Kidney epithelial cell (primary cell): ENCODE data around the gene FGF12. TPM values are rescaled to one million over a fixed set of nuclear protein-coding genes. Genes with fewer than 3 reads are reported as not detected.

Experiments
- DNase-seq: peaks from one replicate; pipeline ENCODE4 v3.0.0-alpha.2; 2010; ENCODE audit warnings: low read depth
- H3K27me3 ChIP-seq: 2 replicates; pipeline ENCODE4 v1.6.0; 2011; ENCODE audit warnings: low read length; ENCODE audit not compliant: control insufficient read depth, insufficient read depth
- H3K36me3 ChIP-seq: 2 replicates; pipeline ENCODE4 v1.5.1; 2011; ENCODE audit warnings: low read length; ENCODE audit not compliant: control insufficient read depth, insufficient read depth
- H3K4me3 ChIP-seq: 2 replicates; pipeline ENCODE4 v1.5.1; 2011; ENCODE audit warnings: low read depth, mild to moderate bottlenecking, control low read depth, low read length
- CTCF ChIP-seq: IDR thresholded peaks from 2 replicates; pipeline ENCODE4 v1.5.1; 2011; ENCODE audit warnings: mild to moderate bottlenecking, moderate library complexity, low read length, control low read depth, inconsistent platforms; ENCODE audit not compliant: insufficient read depth, poor library complexity, severe bottlenecking
- total RNA-seq: library from RNA; depleted of rRNA; stranded (reverse); fragments of >200 nt; gene quantifications from 2 replicates; pipeline ENCODE4 v1.2.3, GENCODE V29; 2015

Gene FGF12
- total RNA-seq, 1 donor from 2014 or later, result 3.2 TPM

GRCh38 chr3:192258721-192259120 is 468.6 kb downstream of the FGF12 start:
- TF ChIP-seq CTCF, result no peak
- Histone ChIP-seq H3K27me3 (no peaks in the 10 kb centered on the region), H3K36me3 (no peaks in the 10 kb centered on the region), H3K4me3 (no peak overlapping the region)
- no peak for DNase-seq

- no peak overlapping the region for H3K4me3 ChIP-seq
- no peaks in the 10 kb centered on the region for H3K36me3 ChIP-seq
- no peak for TF ChIP-seq CTCF
- no peaks in the 10 kb centered on the region for H3K27me3 ChIP-seq
- no peak for DNase-seq
These were observed 471.5 kb downstream of the FGF12 start for GRCh38 chr3:192255839-192256238.

GRCh38 chr3:192253138-192253887 is 474.0 kb downstream of the FGF12 start:
- Histone ChIP-seq H3K27me3 (no peaks in the 10 kb centered on the region), H3K4me3 (no peak overlapping the region), H3K36me3 (no peaks in the 10 kb centered on the region)
- no peak for TF ChIP-seq CTCF
- no peak for DNase-seq

- no peaks in the 10 kb centered on the region for H3K27me3 ChIP-seq
- DNase-seq, result no peak
- TF ChIP-seq CTCF, result no peak
- H3K36me3 ChIP-seq, result no peaks in the 10 kb centered on the region
- H3K4me3 ChIP-seq, result no peak overlapping the region
These were observed 477.8 kb downstream of the FGF12 start for GRCh38 chr3:192249516-192249915.

- Histone ChIP-seq H3K27me3 (no peaks in the 10 kb centered on the region), H3K4me3 (no peak overlapping the region), H3K36me3 (no peaks in the 10 kb centered on the region)
- TF ChIP-seq CTCF, result no peak
- DNase-seq, result no peak
These were observed 480.3 kb downstream of the FGF12 start for GRCh38 chr3:192246847-192247559.

GRCh38 chr3:192244591-192244990 is 482.8 kb downstream of the FGF12 start:
- no peaks in the 10 kb centered on the region for H3K36me3 ChIP-seq
- no peak for DNase-seq
- H3K27me3 ChIP-seq, result no peaks in the 10 kb centered on the region
- H3K4me3 ChIP-seq, result no peak overlapping the region
- no peak for TF ChIP-seq CTCF
